Measurements from ENCODE around the gene LSM14A.

GRCh38 chr19:34229721-34230120, 57.4 kb downstream of the LSM14A start:
- TF ChIP-seq CTCF (IDR thresholded peaks at IDR 0.05; ENCODE audit: low read depth, low read length, missing input control) (no peak), EGR1 (IDR thresholded peaks at IDR 0.05; ENCODE audit: low read depth in 2 of 2) (no peak), TAF1 (conservative IDR thresholded peaks at IDR 0.05) (no peak), ZBTB33 (IDR thresholded peaks at IDR 0.05) (no peak), NR2F2 (IDR thresholded peaks at IDR 0.05) (no peak), SP1 (IDR thresholded peaks at IDR 0.05) (no peak), RAD21 (IDR thresholded peaks at IDR 0.05) (no peak), MAX (IDR thresholded peaks at IDR 0.05) (no peak), YY1 (IDR thresholded peaks at IDR 0.05) (no peak), ATF3 (IDR thresholded peaks at IDR 0.05) (no peak), JUND (IDR thresholded peaks at IDR 0.05) (no peak)
